Neural progenitor cell (in vitro differentiated cells): ENCODE data around the gene SLCO6A1.

Experiments
- EZH2 ChIP-seq: fragments of 200-600 bp; sonication (generic); IDR thresholded peaks from 2 replicates; pipeline ENCODE4 v1.6.1; 2017; ENCODE audit warnings: antibody characterized with exemption, mild to moderate bottlenecking, moderate library complexity
- TF ChIP-seq, protein P1 (sequence below): fragments of 200-600 bp; sonication (generic); IDR thresholded peaks from 2 replicates; pipeline ENCODE4 v1.5.1; 2017; ENCODE audit warnings: antibody characterized with exemption, mild to moderate bottlenecking

DNA sequence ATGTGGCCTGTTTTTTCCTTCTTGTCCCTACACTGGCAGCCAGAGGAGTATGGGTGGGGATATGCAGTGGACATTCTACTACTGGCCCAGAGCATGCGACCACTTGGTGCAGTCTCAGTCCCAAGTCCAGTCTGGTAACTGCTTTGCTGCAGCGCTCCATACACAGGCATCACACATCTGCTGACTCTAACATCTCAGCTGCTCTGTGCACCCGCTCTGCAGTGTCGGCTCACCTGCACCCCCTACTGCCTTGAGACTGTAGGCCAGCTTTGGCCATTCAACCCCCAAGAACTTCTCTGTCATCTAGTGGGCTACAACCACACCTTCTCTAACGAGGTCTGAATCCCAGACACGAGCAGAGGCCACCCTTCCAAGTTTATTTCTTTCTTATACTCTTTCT is 46.4 kb upstream of the SLCO6A1 start:
- TF ChIP-seq, protein P1, sequence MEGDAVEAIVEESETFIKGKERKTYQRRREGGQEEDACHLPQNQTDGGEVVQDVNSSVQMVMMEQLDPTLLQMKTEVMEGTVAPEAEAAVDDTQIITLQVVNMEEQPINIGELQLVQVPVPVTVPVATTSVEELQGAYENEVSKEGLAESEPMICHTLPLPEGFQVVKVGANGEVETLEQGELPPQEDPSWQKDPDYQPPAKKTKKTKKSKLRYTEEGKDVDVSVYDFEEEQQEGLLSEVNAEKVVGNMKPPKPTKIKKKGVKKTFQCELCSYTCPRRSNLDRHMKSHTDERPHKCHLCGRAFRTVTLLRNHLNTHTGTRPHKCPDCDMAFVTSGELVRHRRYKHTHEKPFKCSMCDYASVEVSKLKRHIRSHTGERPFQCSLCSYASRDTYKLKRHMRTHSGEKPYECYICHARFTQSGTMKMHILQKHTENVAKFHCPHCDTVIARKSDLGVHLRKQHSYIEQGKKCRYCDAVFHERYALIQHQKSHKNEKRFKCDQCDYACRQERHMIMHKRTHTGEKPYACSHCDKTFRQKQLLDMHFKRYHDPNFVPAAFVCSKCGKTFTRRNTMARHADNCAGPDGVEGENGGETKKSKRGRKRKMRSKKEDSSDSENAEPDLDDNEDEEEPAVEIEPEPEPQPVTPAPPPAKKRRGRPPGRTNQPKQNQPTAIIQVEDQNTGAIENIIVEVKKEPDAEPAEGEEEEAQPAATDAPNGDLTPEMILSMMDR = peak; percentile 54
- no peak for TF ChIP-seq EZH2
